Neuronal stem cell (in vitro differentiated cells): ENCODE measurements around the gene SYT7.

Experiments
- DNase-seq: peaks from one replicate; pipeline ENCODE4 v3.0.0-alpha.2; 2013; ENCODE audit warnings: low spot score
- H2AFZ ChIP-seq: one replicate; pipeline ENCODE4 v1.6.1; 2013; ENCODE audit warnings: mild to moderate bottlenecking, low read length, inconsistent platforms
- H2AK5ac ChIP-seq: 2 replicates; pipeline ENCODE4 v1.6.1; 2013; ENCODE audit warnings: low read depth, mild to moderate bottlenecking, inconsistent platforms, low read length, moderate library complexity, mixed read lengths
- H2BK120ac ChIP-seq: 2 replicates; pipeline ENCODE4 v1.6.1; 2013; ENCODE audit warnings: low read depth, mild to moderate bottlenecking, inconsistent platforms, low read length, moderate library complexity, mixed read lengths
- H2BK12ac ChIP-seq: one replicate; pipeline ENCODE4 v1.6.1; 2013; ENCODE audit warnings: low read length, inconsistent platforms
- H2BK15ac ChIP-seq: 2 replicates; pipeline ENCODE4 v1.6.1; 2013; ENCODE audit warnings: mild to moderate bottlenecking, low read length, inconsistent platforms, mixed read lengths
- H2BK5ac ChIP-seq: one replicate; pipeline ENCODE4 v1.6.1; 2013; ENCODE audit warnings: inconsistent platforms, mild to moderate bottlenecking, low read length, moderate library complexity
- H3K14ac ChIP-seq: one replicate; pipeline ENCODE4 v1.6.1; 2013; ENCODE audit warnings: low read length, inconsistent platforms
- H3K18ac ChIP-seq: 2 replicates; pipeline ENCODE4 v1.6.1; 2013; ENCODE audit warnings: low read length, inconsistent platforms
- H3K23ac ChIP-seq: 2 replicates; pipeline ENCODE4 v1.6.1; 2013; ENCODE audit warnings: low read depth, mild to moderate bottlenecking, mixed read lengths, low read length, inconsistent platforms; ENCODE audit not compliant: poor library complexity
- H3K27ac ChIP-seq: replicated peaks from 3 replicates; pipeline ENCODE4 v1.5.1; 2013; ENCODE audit warnings: low read length, inconsistent platforms
- H3K27me3 ChIP-seq, 3 experiments: 2 replicates each; pipeline ENCODE4 v1.6.1; 2013; ENCODE audit warnings: low read length in 3 of 3, mild to moderate bottlenecking in 2 of 3, inconsistent platforms in 1 of 3, low read depth in 1 of 3, mixed read lengths in 1 of 3, moderate library complexity in 1 of 3; ENCODE audit not compliant: control insufficient read depth in 3 of 3, insufficient read depth in 3 of 3
- H3K36me3 ChIP-seq, 2 donors: replicated peaks in 1 of 2; 2 replicates each; pipeline ENCODE4 v1.6.1; 2013; ENCODE audit warnings: low read length in 2 of 2; ENCODE audit not compliant: control insufficient read depth in 2 of 2, insufficient read depth in 2 of 2
- H3K4ac ChIP-seq: 2 replicates; pipeline ENCODE4 v1.6.1; 2013; ENCODE audit warnings: inconsistent platforms, mild to moderate bottlenecking, low read length, moderate library complexity
- H3K4me1 ChIP-seq, 2 donors: 1 replicate in 1 of 2; 2 replicates in 1 of 2; pipeline ENCODE4 v1.6.1; 2013; ENCODE audit warnings: low read length in 2 of 2, low read depth in 1 of 2; ENCODE audit not compliant: control insufficient read depth in 2 of 2, insufficient read depth in 1 of 2
- H3K4me2 ChIP-seq: one replicate; pipeline ENCODE4 v1.6.1; 2013; ENCODE audit warnings: mild to moderate bottlenecking, low read length, inconsistent platforms; ENCODE audit not compliant: insufficient read depth, poor library complexity, severe bottlenecking
- H3K4me3 ChIP-seq, 2 donors: 2 replicates each; pipeline ENCODE4 v1.5.1; 2013; ENCODE audit warnings: low read length in 2 of 2, mild to moderate bottlenecking in 2 of 2, inconsistent platforms in 1 of 2, moderate library complexity in 1 of 2
- H3K79me1 ChIP-seq: one replicate; pipeline ENCODE4 v1.6.1; 2013; ENCODE audit warnings: low read depth, mild to moderate bottlenecking, inconsistent platforms, low read length, moderate library complexity
- H3K9ac ChIP-seq: one replicate; pipeline ENCODE4 v1.6.1; 2013; ENCODE audit warnings: mild to moderate bottlenecking, low read depth, low read length, inconsistent platforms; ENCODE audit not compliant: poor library complexity
- H3K9me3 ChIP-seq, 2 donors: replicated peaks in 1 of 2; 2 replicates each; pipeline versions ENCODE3 to v1.6.1; 2013; ENCODE audit warnings: low read length in 2 of 2, mild to moderate bottlenecking in 2 of 2, inconsistent platforms in 1 of 2, low read depth in 1 of 2, mixed read lengths in 1 of 2, moderate library complexity in 1 of 2; ENCODE audit not compliant: control insufficient read depth in 2 of 2, insufficient read depth in 1 of 2
- H4K8ac ChIP-seq: one replicate; pipeline ENCODE4 v1.6.1; 2013; ENCODE audit warnings: low read depth, mild to moderate bottlenecking, inconsistent platforms, low read length, moderate library complexity
- H4K91ac ChIP-seq: one replicate; pipeline ENCODE4 v1.6.1; 2013; ENCODE audit warnings: low read length, low read depth, mild to moderate bottlenecking, inconsistent platforms; ENCODE audit not compliant: poor library complexity
- WGBS, 2 donors: extraction: QIAGEN DNeasy Blood & Tissue Kit; methylation state at CpG; one replicate each; pipeline ENCODE4 v1.1.7; 2013; ENCODE audit warnings: missing lambda C conversion rate in 2 of 2, mixed read lengths in 1 of 2; ENCODE audit not compliant: insufficient read length in 2 of 2, insufficient replicate concordance in 1 of 2; ENCODE audit errors: extremely low coverage in 2 of 2; 5-methylcytosine and 5-hydroxymethylcytosine counted together

Gene SYT7

DNA sequence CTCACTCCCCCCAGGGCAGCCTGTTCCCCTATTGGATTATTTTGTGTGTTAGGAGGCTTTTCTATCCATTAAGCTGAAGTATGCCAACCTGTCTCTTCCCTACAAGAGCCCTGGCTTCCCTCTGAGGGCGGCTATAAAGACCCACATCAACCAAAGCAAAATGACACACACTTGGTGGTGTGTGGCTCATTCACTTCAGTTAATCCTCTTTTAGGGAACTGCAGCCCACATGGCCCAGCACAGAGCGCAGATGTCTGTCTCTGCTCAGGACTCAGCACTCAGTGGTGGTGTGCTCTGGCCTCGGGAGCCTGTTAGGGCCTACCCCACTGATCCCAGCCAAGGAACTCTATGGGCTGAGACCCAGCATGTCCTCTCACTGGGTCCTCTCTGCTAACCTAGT lies 104.5 kb downstream of the SYT7 start:
- no peak overlapping the region for H3K27ac ChIP-seq
- WGBS, 2 donors = no CpG with 5 or more reads among the region's 3 CpGs
- H3K9me3 ChIP-seq = no peaks in the 10 kb centered on the region
- H2AFZ ChIP-seq = no peak overlapping the region
- no peak overlapping the region for H3K4ac ChIP-seq
- H3K23ac ChIP-seq = no peak overlapping the region
- no peak overlapping the region for H3K14ac ChIP-seq
- no peak overlapping the region for H2BK120ac ChIP-seq
- H2BK15ac ChIP-seq = no peak overlapping the region
- H3K4me3 ChIP-seq = no peak overlapping the region
- H3K18ac ChIP-seq = no peak overlapping the region
- H3K36me3 ChIP-seq = peaks cover 0 to 16% of the 10 kb centered on the region in 2 donors
- peaks cover 12 to 15% of the 10 kb centered on the region in 2 donors for H3K4me1 ChIP-seq
- H3K79me1 ChIP-seq = peaks cover 2% of the 10 kb centered on the region
- no peak overlapping the region for H3K9ac ChIP-seq
- H2BK12ac ChIP-seq = no peak overlapping the region
- H2AK5ac ChIP-seq = no peak overlapping the region
- H4K91ac ChIP-seq = no peak overlapping the region
- H2BK5ac ChIP-seq = no peak overlapping the region
- DNase-seq = no peak
- H4K8ac ChIP-seq = no peak overlapping the region
- no peak overlapping the region for H3K4me2 ChIP-seq
- peaks cover 0 to 2% (median 0%) of the 10 kb centered on the region in 3 experiments for H3K27me3 ChIP-seq

DNA sequence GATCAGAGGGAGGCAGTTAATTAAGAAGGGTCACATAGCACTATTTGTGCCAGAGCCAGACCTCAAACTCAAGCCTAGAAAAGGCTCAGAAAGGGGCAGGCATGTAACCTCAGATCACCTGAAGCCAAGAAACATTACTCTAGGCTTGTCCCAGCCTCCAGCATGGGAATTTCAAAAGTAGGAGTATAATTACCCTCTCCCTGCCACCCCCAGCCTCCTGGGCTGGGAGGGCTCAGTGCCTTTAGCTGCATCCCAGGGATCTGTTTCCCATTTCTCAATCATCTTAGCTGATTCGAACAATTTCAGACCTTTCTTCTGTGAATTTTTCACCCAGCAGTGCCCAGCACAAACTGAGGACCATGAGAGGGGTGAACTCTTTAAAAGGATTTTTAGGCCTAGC lies 105.4 kb downstream of the SYT7 start:
- peaks cover 0 to 2% (median 0%) of the 10 kb centered on the region in 3 experiments for H3K27me3 ChIP-seq
- no peak overlapping the region for H2AK5ac ChIP-seq
- no peak overlapping the region for H4K91ac ChIP-seq
- no peak overlapping the region for H2AFZ ChIP-seq
- H3K4me2 ChIP-seq = no peak overlapping the region
- H2BK120ac ChIP-seq = no peak overlapping the region
- no peak overlapping the region for H2BK15ac ChIP-seq
- H2BK5ac ChIP-seq = no peak overlapping the region
- H3K4me1 ChIP-seq = peaks cover 6 to 7% of the 10 kb centered on the region in 2 donors
- no peak overlapping the region for H3K4me3 ChIP-seq
- peaks cover 4 to 25% of the 10 kb centered on the region in 2 donors for H3K36me3 ChIP-seq
- no peak overlapping the region for H4K8ac ChIP-seq
- H3K9me3 ChIP-seq = no peaks in the 10 kb centered on the region
- H3K27ac ChIP-seq = no peak overlapping the region
- WGBS, 2 donors = no CpG with 5 or more reads among the region's 1 CpG
- H3K18ac ChIP-seq = no peak overlapping the region
- no peak overlapping the region for H3K4ac ChIP-seq
- peaks cover 2% of the 10 kb centered on the region for H3K79me1 ChIP-seq
- no peak overlapping the region for H3K14ac ChIP-seq
- H3K9ac ChIP-seq = no peak overlapping the region
- no peak for DNase-seq
- H2BK12ac ChIP-seq = no peak overlapping the region
- no peak overlapping the region for H3K23ac ChIP-seq

DNA sequence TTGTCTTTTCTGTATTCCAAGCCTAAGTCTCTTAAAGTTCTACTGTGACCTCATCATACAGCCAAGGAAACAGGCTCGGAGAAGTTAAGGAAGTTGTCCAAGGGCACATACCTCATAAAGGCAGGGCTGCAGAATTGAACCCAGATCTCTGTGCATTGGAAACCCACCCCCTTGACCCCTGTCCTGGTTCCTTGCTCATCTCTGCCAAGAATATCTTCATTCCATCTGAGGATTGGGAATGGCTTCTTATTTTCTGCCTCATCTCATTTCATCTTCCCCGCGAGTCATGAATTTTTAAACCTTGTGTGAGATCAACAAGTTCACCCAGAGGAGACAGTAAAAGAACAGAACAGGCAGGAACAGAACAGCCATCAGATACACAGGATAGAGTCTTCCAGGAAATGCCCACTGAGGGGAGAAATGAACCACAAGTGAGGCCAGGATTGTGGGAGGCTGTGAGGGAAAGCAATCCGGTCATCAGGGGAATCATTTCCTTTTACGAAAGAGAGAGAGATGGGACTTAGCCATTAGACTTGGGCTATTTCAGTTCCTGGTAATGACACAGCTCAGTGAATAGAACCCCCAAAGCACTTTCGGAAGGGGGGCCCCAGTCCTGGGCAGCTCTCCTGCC lies 106.7 kb downstream of the SYT7 start:
- Histone ChIP-seq H3K27ac (no peak overlapping the region), H4K8ac (no peak overlapping the region), H3K4me3 (peak overlapping the region in 1 of 2 donors; percentile 18), H3K36me3 (peaks cover 4 to 34% of the 10 kb centered on the region in 2 donors), H4K91ac (no peak overlapping the region), H2BK12ac (no peak overlapping the region), H3K4me1 (peaks cover 2 to 4% of the 10 kb centered on the region in 2 donors), H2AFZ (no peak overlapping the region), H3K9me3 (no peaks in the 10 kb centered on the region), H3K79me1 (peaks cover 2% of the 10 kb centered on the region), H3K9ac (no peak overlapping the region), H2AK5ac (no peak overlapping the region), H2BK5ac (no peak overlapping the region), H3K14ac (no peak overlapping the region), H3K27me3 (peaks cover 0 to 2% (median 0%) of the 10 kb centered on the region in 3 experiments), H3K4ac (no peak overlapping the region), H2BK15ac (no peak overlapping the region), H3K18ac (no peak overlapping the region), H3K23ac (peak overlapping the region; percentile 56), H2BK120ac (no peak overlapping the region), H3K4me2 (no peak overlapping the region)
- WGBS, 2 donors = no CpG with 5 or more reads among the region's 6 CpGs
- no peak for DNase-seq

DNA sequence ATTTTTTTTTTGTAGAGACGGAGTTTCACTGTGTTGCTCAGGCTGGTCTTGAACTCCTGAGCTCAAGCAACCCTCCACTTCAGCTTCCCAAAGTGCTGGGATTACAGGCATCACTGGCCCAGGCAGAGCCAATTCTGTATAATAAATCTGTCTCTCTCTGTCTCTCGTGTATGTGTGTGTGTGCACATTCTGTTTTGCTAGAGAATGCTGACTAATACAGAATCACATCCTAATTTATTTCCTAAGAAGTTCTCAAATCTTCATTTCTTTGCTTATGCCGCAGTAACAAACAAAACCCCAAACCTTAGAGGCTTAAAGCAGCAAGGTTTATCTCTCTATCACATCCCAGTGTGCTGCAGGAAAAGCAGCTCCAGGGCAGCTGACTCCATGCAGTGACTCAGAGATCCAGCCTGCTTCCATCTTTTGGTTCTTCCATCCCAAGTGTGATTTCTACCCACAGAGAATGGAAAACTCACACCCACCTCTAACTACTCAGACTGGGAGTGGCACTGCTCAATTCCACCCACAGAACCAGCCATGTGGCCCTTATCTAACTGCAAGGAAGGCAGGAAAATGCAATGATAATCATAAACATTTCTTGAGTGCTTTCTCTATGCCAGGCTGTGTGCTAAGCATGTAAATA lies 107.4 kb downstream of the SYT7 start:
- H2BK120ac ChIP-seq = no peak overlapping the region
- peaks cover 2 to 4% of the 10 kb centered on the region in 2 donors for H3K4me1 ChIP-seq
- peaks cover 0 to 2% (median 0%) of the 10 kb centered on the region in 3 experiments for H3K27me3 ChIP-seq
- H2BK5ac ChIP-seq = no peak overlapping the region
- DNase-seq = no peak
- H2AK5ac ChIP-seq = no peak overlapping the region
- no peak overlapping the region for H4K8ac ChIP-seq
- no peak overlapping the region for H3K23ac ChIP-seq
- H4K91ac ChIP-seq = no peak overlapping the region
- no peaks in the 10 kb centered on the region for H3K9me3 ChIP-seq
- H3K14ac ChIP-seq = no peak overlapping the region
- no peak overlapping the region for H3K18ac ChIP-seq
- no peak overlapping the region for H3K4ac ChIP-seq
- no CpG with 5 or more reads among the region's 3 CpGs for WGBS, 2 donors
- H2BK15ac ChIP-seq = no peak overlapping the region
- H3K4me2 ChIP-seq = no peak overlapping the region
- no peak overlapping the region for H3K4me3 ChIP-seq
- no peak overlapping the region for H2BK12ac ChIP-seq
- no peak overlapping the region for H2AFZ ChIP-seq
- H3K36me3 ChIP-seq = peaks cover 4 to 37% of the 10 kb centered on the region in 2 donors
- H3K27ac ChIP-seq = no peak overlapping the region
- no peaks in the 10 kb centered on the region for H3K79me1 ChIP-seq
- H3K9ac ChIP-seq = no peak overlapping the region
